HEK293 (cell line): ENCODE measurements around the gene MBD5.

Source experiments
- HOXA7 ChIP-seq: sonication (generic); formaldehyde crosslinking; IDR thresholded peaks from 2 replicates; pipeline ENCODE4 v1.8.1; 2022; ENCODE audit warnings: missing genetic modification reagents, borderline replicate concordance
- KLF7 ChIP-seq: fragments of 450-650 bp; formaldehyde crosslinking; IDR thresholded peaks from 2 replicates; pipeline ENCODE4 v1.5.1; 2016; ENCODE audit warnings: missing biosample characterization, missing genetic modification characterization, borderline replicate concordance
- PBX3 ChIP-seq: sonication (generic); formaldehyde crosslinking; IDR thresholded peaks from 2 replicates; pipeline ENCODE4 v1.8.1; 2022; ENCODE audit warnings: mild to moderate bottlenecking, moderate library complexity, missing genetic modification reagents
- RBAK ChIP-seq: fragments of 450-650 bp; formaldehyde crosslinking; IDR thresholded peaks from 2 replicates; pipeline ENCODE4 v1.5.1; 2016; ENCODE audit warnings: missing biosample characterization, missing genetic modification characterization
- REST ChIP-seq: fragments of 450-650 bp; formaldehyde crosslinking; IDR thresholded peaks from 2 replicates; pipeline ENCODE4 v1.5.1; 2016; ENCODE audit warnings: missing biosample characterization, missing genetic modification characterization
- TCF7L2 ChIP-seq: IDR thresholded peaks from 2 replicates; pipeline ENCODE4 v1.6.1; 2011; ENCODE audit warnings: low read depth, mild to moderate bottlenecking, inconsistent platforms, low read length, moderate library complexity, borderline replicate concordance
- ZNF280D ChIP-seq: fragments of 450-650 bp; formaldehyde crosslinking; IDR thresholded peaks from 2 replicates; pipeline ENCODE4 v1.5.1; 2016; ENCODE audit warnings: missing biosample characterization, missing genetic modification characterization
- ZNF394 ChIP-seq: fragments of 450-650 bp; formaldehyde crosslinking; IDR thresholded peaks from 2 replicates; pipeline ENCODE4 v1.5.1; 2016; ENCODE audit warnings: missing biosample characterization, missing genetic modification characterization, mild to moderate bottlenecking, moderate library complexity, borderline replicate concordance
- ZNF433 ChIP-seq: fragments of 450-650 bp; formaldehyde crosslinking; IDR thresholded peaks from 2 replicates; pipeline ENCODE4 v1.5.1; 2016; ENCODE audit warnings: missing biosample characterization, missing genetic modification characterization, low read depth
- ZSCAN18 ChIP-seq: fragments of 450-650 bp; formaldehyde crosslinking; IDR thresholded peaks from 2 replicates; pipeline ENCODE4 v1.5.1; 2016; ENCODE audit warnings: missing biosample characterization, missing genetic modification characterization
- TF ChIP-seq, protein P1 (sequence below): fragments of 450-650 bp; formaldehyde crosslinking; IDR thresholded peaks from 2 replicates; pipeline ENCODE4 v1.5.1; 2016; ENCODE audit warnings: missing biosample characterization, missing genetic modification characterization
- TF ChIP-seq, protein P2 (sequence below): fragments of 450-650 bp; formaldehyde crosslinking; IDR thresholded peaks from 2 replicates; pipeline ENCODE4 v1.5.0; 2017; ENCODE audit warnings: missing biosample characterization, missing genetic modification characterization, borderline replicate concordance
- TF ChIP-seq, protein P3 (sequence below): fragments of 450-650 bp; formaldehyde crosslinking; IDR thresholded peaks from 2 replicates; pipeline ENCODE4 v1.5.1; 2016; ENCODE audit warnings: missing biosample characterization, missing genetic modification characterization

GRCh38 chr2:148529745-148530144, 508.9 kb downstream of the MBD5 start:
- TF ChIP-seq KLF7 (tag by site-specific recombination) (no peak), ZSCAN18 (tag by site-specific recombination) (no peak), PBX3 (CRISPR knock-in tag) (no peak), REST (tag by site-specific recombination) (no peak), HOXA7 (CRISPR knock-in tag) (no peak), RBAK (tag by site-specific recombination) (no peak), ZNF394 (tag by site-specific recombination) (no peak), TCF7L2 (no peak), ZNF280D (tag by site-specific recombination) (no peak), ZNF433 (tag by site-specific recombination) (no peak)
- TF ChIP-seq, protein P1, sequence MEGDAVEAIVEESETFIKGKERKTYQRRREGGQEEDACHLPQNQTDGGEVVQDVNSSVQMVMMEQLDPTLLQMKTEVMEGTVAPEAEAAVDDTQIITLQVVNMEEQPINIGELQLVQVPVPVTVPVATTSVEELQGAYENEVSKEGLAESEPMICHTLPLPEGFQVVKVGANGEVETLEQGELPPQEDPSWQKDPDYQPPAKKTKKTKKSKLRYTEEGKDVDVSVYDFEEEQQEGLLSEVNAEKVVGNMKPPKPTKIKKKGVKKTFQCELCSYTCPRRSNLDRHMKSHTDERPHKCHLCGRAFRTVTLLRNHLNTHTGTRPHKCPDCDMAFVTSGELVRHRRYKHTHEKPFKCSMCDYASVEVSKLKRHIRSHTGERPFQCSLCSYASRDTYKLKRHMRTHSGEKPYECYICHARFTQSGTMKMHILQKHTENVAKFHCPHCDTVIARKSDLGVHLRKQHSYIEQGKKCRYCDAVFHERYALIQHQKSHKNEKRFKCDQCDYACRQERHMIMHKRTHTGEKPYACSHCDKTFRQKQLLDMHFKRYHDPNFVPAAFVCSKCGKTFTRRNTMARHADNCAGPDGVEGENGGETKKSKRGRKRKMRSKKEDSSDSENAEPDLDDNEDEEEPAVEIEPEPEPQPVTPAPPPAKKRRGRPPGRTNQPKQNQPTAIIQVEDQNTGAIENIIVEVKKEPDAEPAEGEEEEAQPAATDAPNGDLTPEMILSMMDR (tag by site-specific recombination): no peak
- TF ChIP-seq, protein P2, sequence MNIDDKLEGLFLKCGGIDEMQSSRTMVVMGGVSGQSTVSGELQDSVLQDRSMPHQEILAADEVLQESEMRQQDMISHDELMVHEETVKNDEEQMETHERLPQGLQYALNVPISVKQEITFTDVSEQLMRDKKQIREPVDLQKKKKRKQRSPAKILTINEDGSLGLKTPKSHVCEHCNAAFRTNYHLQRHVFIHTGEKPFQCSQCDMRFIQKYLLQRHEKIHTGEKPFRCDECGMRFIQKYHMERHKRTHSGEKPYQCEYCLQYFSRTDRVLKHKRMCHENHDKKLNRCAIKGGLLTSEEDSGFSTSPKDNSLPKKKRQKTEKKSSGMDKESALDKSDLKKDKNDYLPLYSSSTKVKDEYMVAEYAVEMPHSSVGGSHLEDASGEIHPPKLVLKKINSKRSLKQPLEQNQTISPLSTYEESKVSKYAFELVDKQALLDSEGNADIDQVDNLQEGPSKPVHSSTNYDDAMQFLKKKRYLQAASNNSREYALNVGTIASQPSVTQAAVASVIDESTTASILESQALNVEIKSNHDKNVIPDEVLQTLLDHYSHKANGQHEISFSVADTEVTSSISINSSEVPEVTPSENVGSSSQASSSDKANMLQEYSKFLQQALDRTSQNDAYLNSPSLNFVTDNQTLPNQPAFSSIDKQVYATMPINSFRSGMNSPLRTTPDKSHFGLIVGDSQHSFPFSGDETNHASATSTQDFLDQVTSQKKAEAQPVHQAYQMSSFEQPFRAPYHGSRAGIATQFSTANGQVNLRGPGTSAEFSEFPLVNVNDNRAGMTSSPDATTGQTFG: no peak
- TF ChIP-seq, protein P3, sequence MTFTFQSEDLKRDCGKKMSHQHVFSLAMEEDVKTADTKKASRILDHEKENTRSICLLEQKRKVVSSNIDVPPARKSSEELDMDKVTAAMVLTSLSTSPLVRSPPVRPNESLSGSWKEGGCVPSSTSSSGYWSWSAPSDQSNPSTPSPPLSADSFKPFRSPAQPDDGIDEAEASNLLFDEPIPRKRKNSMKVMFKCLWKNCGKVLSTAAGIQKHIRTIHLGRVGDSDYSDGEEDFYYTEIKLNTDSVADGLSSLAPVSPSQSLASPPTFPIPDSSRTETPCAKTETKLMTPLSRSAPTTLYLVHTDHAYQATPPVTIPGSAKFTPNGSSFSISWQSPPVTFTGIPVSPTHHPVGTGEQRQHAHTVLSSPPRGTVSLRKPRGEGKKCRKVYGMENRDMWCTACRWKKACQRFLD (tag by site-specific recombination): no peak
